BLaER1 (cell line): ENCODE results near the gene UBR3.

ENCODE experiments used
- H3K27ac ChIP-seq: shearing (Covaris generic); formaldehyde crosslinking; 2 replicates; pipeline ENCODE4 v1.8.1; 2022
- H3K27me3 ChIP-seq: shearing (Covaris generic); formaldehyde crosslinking; 2 replicates; pipeline ENCODE4 v1.8.1; 2022
- H3K36me3 ChIP-seq: shearing (Covaris generic); formaldehyde crosslinking; 2 replicates; pipeline ENCODE4 v1.8.1; 2022
- H3K4me1 ChIP-seq: shearing (Covaris generic); formaldehyde crosslinking; 2 replicates; pipeline ENCODE4 v1.8.1; 2022
- H3K4me2 ChIP-seq: shearing (Covaris generic); formaldehyde crosslinking; 2 replicates; pipeline ENCODE4 v1.8.1; 2022
- H3K4me3 ChIP-seq: shearing (Covaris generic); formaldehyde crosslinking; 2 replicates; pipeline ENCODE4 v1.8.1; 2022
- H3K9ac ChIP-seq: shearing (Covaris generic); formaldehyde crosslinking; 2 replicates; pipeline ENCODE4 v1.8.1; 2022
- H3K9me3 ChIP-seq: shearing (Covaris generic); formaldehyde crosslinking; 2 replicates; pipeline ENCODE4 v1.8.1; 2022
- H4K20me1 ChIP-seq: shearing (Covaris generic); formaldehyde crosslinking; 2 replicates; pipeline ENCODE4 v1.8.1; 2022
- Cebpa-rat ChIP-seq: shearing (Covaris generic); IDR thresholded peaks from 2 replicates; pipeline ENCODE4 v1.8.1; 2022

UBR3 gene, protein sequence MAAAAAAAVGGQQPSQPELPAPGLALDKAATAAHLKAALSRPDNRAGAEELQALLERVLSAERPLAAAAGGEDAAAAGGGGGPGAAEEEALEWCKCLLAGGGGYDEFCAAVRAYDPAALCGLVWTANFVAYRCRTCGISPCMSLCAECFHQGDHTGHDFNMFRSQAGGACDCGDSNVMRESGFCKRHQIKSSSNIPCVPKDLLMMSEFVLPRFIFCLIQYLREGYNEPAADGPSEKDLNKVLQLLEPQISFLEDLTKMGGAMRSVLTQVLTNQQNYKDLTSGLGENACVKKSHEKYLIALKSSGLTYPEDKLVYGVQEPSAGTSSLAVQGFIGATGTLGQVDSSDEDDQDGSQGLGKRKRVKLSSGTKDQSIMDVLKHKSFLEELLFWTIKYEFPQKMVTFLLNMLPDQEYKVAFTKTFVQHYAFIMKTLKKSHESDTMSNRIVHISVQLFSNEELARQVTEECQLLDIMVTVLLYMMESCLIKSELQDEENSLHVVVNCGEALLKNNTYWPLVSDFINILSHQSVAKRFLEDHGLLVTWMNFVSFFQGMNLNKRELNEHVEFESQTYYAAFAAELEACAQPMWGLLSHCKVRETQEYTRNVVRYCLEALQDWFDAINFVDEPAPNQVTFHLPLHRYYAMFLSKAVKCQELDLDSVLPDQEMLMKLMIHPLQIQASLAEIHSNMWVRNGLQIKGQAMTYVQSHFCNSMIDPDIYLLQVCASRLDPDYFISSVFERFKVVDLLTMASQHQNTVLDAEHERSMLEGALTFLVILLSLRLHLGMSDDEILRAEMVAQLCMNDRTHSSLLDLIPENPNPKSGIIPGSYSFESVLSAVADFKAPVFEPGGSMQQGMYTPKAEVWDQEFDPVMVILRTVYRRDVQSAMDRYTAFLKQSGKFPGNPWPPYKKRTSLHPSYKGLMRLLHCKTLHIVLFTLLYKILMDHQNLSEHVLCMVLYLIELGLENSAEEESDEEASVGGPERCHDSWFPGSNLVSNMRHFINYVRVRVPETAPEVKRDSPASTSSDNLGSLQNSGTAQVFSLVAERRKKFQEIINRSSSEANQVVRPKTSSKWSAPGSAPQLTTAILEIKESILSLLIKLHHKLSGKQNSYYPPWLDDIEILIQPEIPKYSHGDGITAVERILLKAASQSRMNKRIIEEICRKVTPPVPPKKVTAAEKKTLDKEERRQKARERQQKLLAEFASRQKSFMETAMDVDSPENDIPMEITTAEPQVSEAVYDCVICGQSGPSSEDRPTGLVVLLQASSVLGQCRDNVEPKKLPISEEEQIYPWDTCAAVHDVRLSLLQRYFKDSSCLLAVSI (N-terminal part only)

DNA sequence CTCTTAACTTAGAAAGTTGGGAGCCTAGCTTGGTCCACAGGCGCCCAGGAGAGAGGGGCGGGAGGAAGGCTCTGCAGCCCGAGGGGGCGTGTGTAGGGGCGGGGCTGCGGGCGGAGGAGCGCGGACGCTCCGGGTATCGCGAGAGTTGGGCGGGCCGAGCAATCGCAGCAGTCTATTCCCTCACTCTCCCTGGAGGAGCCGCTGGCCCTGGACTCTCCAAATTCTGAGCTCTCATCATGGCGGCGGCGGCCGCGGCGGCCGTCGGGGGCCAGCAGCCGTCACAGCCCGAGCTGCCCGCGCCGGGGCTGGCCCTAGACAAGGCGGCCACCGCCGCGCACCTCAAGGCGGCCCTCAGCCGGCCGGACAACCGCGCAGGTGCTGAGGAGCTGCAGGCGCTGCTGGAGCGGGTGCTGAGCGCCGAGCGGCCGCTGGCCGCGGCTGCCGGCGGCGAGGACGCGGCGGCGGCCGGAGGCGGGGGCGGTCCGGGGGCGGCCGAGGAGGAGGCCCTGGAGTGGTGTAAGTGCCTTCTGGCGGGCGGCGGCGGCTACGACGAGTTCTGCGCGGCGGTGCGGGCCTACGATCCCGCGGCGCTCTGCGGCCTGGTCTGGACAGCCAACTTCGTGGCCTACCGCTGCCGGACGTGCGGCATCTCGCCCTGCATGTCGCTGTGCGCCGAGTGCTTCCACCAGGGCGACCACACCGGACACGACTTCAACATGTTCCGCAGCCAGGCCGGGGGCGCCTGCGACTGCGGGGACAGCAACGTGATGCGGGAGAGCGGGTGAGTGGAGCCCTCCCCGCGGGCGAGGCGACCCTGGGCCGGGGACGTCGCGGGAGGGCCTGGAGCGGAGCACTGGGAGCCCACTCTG lies at the start of gene UBR3:
Gene UBR3 (plus strand): TSS at position 183 of the 869 bp plus-strand sequence. CDS start 54 bp downstream, at position 237.
- Histone ChIP-seq H3K27ac (peak within 1 kb of the TSS; percentile 93), H4K20me1 (peaks cover 46% of the 10 kb centered on the region), H3K9me3 (no peaks in the 10 kb centered on the region), H3K4me2 (peak within 1 kb of the TSS; percentile 96), H3K4me1 (peaks cover 44% of the 10 kb centered on the region), H3K4me3 (peak within 1 kb of the TSS; percentile 100), H3K36me3 (peaks cover 10% of the 10 kb centered on the region; the same call in 1 of the 2 replicates), H3K27me3 (no peaks in the 10 kb centered on the region), H3K9ac (peak within 1 kb of the TSS; percentile 96)
- TF ChIP-seq Cebpa-rat = no peak

DNA sequence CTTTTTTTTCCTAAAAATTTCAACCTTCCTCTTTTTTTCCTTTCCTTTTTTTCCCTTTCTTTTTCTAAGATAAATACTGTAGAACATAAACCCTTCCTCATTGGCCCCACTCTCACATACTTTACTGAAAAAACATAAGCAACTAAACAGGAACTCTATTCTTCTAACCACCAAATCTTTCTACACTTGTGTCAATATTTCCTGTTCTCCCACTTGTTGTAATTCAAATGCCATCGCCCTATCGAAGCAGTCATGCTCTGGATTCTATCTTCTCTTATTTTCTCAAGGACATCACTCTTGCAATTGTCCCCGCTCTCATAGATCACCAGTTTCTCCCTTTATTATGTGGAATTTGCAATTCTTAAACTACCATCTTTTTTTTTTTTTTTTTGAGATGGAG lies 48.8 kb upstream of the UBR3 start:
- Histone ChIP-seq H3K27me3 (no peaks in the 10 kb centered on the region), H3K4me3 (no peak overlapping the region), H3K4me1 (no peaks in the 10 kb centered on the region), H3K4me2 (no peak overlapping the region), H3K27ac (no peak overlapping the region), H3K9ac (no peak overlapping the region), H3K9me3 (no peaks in the 10 kb centered on the region), H4K20me1 (no peaks in the 10 kb centered on the region), H3K36me3 (no peaks in the 10 kb centered on the region)
- TF ChIP-seq Cebpa-rat = no peak

- Histone ChIP-seq H3K4me1 (no peaks in the 10 kb centered on the region), H4K20me1 (no peaks in the 10 kb centered on the region), H3K4me3 (no peak overlapping the region), H3K9me3 (no peaks in the 10 kb centered on the region), H3K36me3 (no peaks in the 10 kb centered on the region), H3K27ac (no peak overlapping the region), H3K27me3 (no peaks in the 10 kb centered on the region), H3K9ac (no peak overlapping the region), H3K4me2 (no peak overlapping the region)
- no peak for TF ChIP-seq Cebpa-rat
These were observed 45.8 kb upstream of the UBR3 start for GRCh38 chr2:169781249-169782013.

DNA sequence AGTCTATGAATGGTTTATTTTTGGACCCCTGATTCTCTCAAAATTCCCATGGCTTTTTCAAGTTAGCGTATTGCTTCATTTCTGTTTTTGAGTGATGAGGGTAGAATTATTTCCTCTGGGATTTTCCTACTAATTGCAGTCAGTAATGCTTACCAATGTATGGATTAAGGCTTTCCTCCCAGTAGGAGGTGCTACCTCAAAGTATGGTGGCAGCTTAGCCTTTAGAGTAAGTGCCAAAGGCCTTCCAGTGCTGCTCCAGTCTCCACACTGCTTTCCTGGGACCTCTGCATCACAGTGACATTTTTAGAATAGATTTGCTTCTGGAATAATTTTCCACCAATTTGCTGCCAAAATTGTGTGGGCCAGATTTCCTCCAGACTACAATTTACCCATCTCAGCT lies 44.7 kb upstream of the UBR3 start:
- H3K27me3 ChIP-seq = no peaks in the 10 kb centered on the region
- no peaks in the 10 kb centered on the region for H3K9me3 ChIP-seq
- no peak overlapping the region for H3K27ac ChIP-seq
- H3K9ac ChIP-seq = no peak overlapping the region
- no peaks in the 10 kb centered on the region for H3K36me3 ChIP-seq
- H3K4me1 ChIP-seq = no peaks in the 10 kb centered on the region
- no peaks in the 10 kb centered on the region for H4K20me1 ChIP-seq
- TF ChIP-seq Cebpa-rat = no peak
- H3K4me3 ChIP-seq = no peak overlapping the region
- H3K4me2 ChIP-seq = no peak overlapping the region

- Histone ChIP-seq H3K27me3 (no peaks in the 10 kb centered on the region), H3K27ac (no peak overlapping the region), H3K9me3 (no peaks in the 10 kb centered on the region), H3K4me2 (no peak overlapping the region), H3K4me1 (no peaks in the 10 kb centered on the region), H3K9ac (no peak overlapping the region), H3K36me3 (no peaks in the 10 kb centered on the region), H3K4me3 (no peak overlapping the region), H4K20me1 (no peaks in the 10 kb centered on the region)
- TF ChIP-seq Cebpa-rat = no peak
These were observed 36.7 kb upstream of the UBR3 start for GRCh38 chr2:169790581-169790980.

DNA sequence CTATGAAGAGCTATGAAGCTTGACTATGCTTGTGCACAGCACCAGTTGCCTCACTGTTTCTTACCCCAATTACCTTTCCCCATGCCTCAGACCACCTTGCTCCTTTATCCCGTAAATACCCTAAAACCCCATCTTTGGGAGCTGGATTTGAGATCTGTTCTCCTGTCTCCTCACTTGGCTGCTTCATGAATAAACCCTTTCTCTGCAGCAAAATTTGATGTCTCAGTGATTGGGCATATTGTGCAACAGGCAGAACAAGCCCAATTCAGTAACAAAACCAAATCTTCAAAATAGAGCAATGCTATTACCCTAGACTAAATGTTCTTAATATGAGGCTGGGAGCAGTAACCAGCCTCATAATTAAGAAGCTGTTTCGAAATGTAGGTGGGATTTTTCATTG lies 32.1 kb upstream of the UBR3 start:
- no peak overlapping the region for H3K9ac ChIP-seq
- no peaks in the 10 kb centered on the region for H3K36me3 ChIP-seq
- no peak overlapping the region for H3K4me3 ChIP-seq
- H3K27ac ChIP-seq = no peak overlapping the region
- peaks cover 9% of the 10 kb centered on the region for H3K4me1 ChIP-seq
- H3K9me3 ChIP-seq = no peaks in the 10 kb centered on the region
- H3K4me2 ChIP-seq = no peak overlapping the region
- H3K27me3 ChIP-seq = no peaks in the 10 kb centered on the region
- no peak for TF ChIP-seq Cebpa-rat
- peaks cover 12% of the 10 kb centered on the region for H4K20me1 ChIP-seq

DNA sequence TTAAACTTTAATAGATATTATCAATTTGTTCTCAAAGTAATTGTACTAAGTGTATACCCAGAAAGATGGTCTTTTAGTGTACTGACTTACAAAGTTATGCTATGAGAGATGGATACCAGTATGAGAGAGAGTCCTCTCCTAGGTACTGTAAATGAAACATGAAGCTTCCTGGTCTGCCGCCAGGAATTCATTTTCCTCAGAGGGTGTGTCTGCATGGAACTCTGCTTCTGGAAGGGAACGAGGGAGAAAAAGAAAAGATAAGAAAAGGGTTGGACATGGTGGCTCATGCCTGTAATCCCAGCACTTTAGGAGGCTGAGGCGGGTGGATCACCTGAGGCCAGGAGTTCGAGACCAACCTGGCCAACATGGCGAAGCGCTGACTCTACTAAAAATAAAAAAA lies 30.8 kb upstream of the UBR3 start:
- Histone ChIP-seq H3K27ac (no peak overlapping the region), H3K27me3 (no peaks in the 10 kb centered on the region), H3K9me3 (no peaks in the 10 kb centered on the region), H3K9ac (no peak overlapping the region), H3K4me2 (no peak overlapping the region), H3K4me1 (peaks cover 16% of the 10 kb centered on the region), H4K20me1 (peaks cover 25% of the 10 kb centered on the region), H3K36me3 (peaks cover 3% of the 10 kb centered on the region), H3K4me3 (no peak overlapping the region)
- TF ChIP-seq Cebpa-rat = no peak

GRCh38 chr2:169797601-169798000 lies 29.7 kb upstream of the UBR3 start:
- Histone ChIP-seq H3K27ac (no peak overlapping the region), H3K4me3 (no peak overlapping the region), H3K9ac (no peak overlapping the region), H3K36me3 (peaks cover 14% of the 10 kb centered on the region), H3K4me1 (peaks cover 24% of the 10 kb centered on the region), H3K4me2 (no peak overlapping the region), H3K27me3 (no peaks in the 10 kb centered on the region), H4K20me1 (peaks cover 36% of the 10 kb centered on the region), H3K9me3 (no peaks in the 10 kb centered on the region)
- no peak for TF ChIP-seq Cebpa-rat
